HG03280 (cell line): ENCODE results near the gene C1QTNF1.

Experiments
- ATAC-seq: cut with Tn5 transposase; IDR thresholded peaks from one replicate; pipeline ENCODE4 v1.9.1; 2021; ENCODE audit warnings: mild to moderate bottlenecking, moderate library complexity; ENCODE audit not compliant: unreplicated experiment

The C1QTNF1 gene

GRCh38 chr17:79023886-79024771, at the start of gene C1QTNF1:
C1QTNF1 (plus strand) TSS chr17:79024169; CDS start chr17:79043969, 19,800 bp downstream.
- ATAC-seq = no peak

GRCh38 chr17:78974635-78975591, 49.1 kb upstream of the C1QTNF1 start:
- no peak for ATAC-seq

GRCh38 chr17:78976907-78977680, 46.9 kb upstream of the C1QTNF1 start:
- no peak for ATAC-seq

GRCh38 chr17:78977681-78977943, 46.4 kb upstream of the C1QTNF1 start:
- no peak for ATAC-seq

GRCh38 chr17:78977997-78978973, 45.7 kb upstream of the C1QTNF1 start:
- ATAC-seq = no peak

- ATAC-seq = no peak
These were observed 44.0 kb upstream of the C1QTNF1 start, which contains the start of gene LGALS3BP for GRCh38 chr17:78979780-78980623. LGALS3BP (minus strand) TSS chr17:78979923; CDS start chr17:78977191, 2,732 bp downstream.

- ATAC-seq = no peak
These were observed 43.4 kb upstream of the C1QTNF1 start for GRCh38 chr17:78980624-78980972.

GRCh38 chr17:78981010-78981888, 42.7 kb upstream of the C1QTNF1 start:
- ATAC-seq = no peak

- no peak for ATAC-seq
These were observed 38.6 kb upstream of the C1QTNF1 start for GRCh38 chr17:78985395-78985794.

GRCh38 chr17:78986048-78986648, 37.8 kb upstream of the C1QTNF1 start:
- no peak for ATAC-seq

GRCh38 chr17:78986649-78987328, 37.2 kb upstream of the C1QTNF1 start:
- ATAC-seq = no peak

GRCh38 chr17:78988152-78988551, 35.8 kb upstream of the C1QTNF1 start:
- ATAC-seq = no peak

- no peak for ATAC-seq
These were observed 33.5 kb upstream of the C1QTNF1 start for GRCh38 chr17:78990349-78991016.

- no peak for ATAC-seq
These were observed 32.8 kb upstream of the C1QTNF1 start for GRCh38 chr17:78991017-78991738.

GRCh38 chr17:78991906-78992532, 31.9 kb upstream of the C1QTNF1 start:
- no peak for ATAC-seq
